NCI-H2227 (cell line): ENCODE measurements around the gene INSR.
"Not testable (repeated sequence)": the region's sequence is repeated elsewhere in the genome, so short reads cannot be mapped to it uniquely, and the experiment has no call there.

Experiments
- DNase-seq: peaks from one replicate; lab custom pipeline; 2025; ENCODE audit not compliant: unreplicated experiment; lab: John Stamatoyannopoulos, UW

INSR gene

DNA sequence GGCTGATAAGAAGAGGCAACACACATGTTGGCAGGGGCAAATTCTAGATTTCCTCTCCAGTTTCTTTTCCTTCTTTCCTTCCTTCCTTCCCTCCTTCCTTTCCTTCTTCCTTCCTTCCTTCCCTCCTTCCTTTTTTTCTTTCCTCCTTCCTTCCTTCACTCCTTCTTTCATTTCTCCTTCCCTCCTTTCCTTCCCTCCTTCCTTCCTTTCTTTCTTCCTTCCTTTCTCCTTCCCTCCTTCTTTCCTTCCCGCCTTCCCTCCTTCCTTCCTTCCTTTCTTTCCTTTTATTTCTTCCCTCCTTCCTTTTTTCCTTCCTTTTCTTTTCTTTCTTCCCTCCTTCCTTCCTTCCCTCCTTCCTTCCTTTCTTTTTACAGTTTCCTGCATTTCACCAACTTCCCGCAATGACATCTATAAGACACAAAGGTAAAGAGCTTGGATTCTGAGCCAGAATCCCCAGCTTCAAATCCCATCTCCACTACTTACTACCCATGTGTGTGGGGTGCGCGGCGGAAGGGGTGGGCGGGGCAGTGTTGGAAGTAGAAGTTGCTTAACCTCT, 35.3 kb downstream of the INSR start:
- no peak for DNase-seq

DNA sequence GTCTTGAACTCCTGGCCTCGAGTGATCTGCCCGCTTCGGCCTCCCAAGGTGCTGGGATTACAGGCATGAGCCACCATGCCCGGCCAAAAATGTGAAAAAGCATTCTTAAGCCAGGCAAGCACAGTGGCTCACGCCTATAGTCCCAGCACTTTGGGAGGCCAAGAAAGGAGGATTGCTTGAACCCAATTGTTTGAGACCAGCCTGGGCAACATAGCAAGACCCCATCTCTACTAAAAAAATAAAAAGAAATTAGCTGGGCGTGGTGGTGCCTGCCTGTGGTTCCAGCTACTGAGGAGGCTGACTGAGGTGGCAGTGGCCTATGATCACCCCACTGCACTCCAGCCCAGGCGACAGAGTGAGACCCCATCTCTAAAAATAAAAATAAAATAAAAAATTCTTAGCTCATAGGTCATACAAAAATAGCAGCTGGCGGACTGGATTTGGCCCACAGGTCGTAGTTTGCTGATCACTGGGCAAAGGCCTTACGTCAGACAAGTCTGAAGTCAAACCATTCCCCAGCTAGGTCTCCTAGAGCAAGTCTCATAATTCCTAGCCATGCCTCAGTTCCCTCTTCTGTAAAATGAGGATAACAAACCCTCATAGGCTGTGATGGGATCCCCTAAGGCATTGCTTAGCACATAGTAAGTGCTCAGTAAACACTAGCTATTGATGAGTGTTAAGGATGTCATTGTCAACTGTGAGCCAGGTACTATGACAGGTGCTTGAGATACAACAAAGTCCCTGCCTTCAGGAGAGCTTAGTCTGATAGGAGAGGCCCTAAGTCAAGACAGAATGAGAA, 36.0 kb downstream of the INSR start:
- DNase-seq, result no peak

DNA sequence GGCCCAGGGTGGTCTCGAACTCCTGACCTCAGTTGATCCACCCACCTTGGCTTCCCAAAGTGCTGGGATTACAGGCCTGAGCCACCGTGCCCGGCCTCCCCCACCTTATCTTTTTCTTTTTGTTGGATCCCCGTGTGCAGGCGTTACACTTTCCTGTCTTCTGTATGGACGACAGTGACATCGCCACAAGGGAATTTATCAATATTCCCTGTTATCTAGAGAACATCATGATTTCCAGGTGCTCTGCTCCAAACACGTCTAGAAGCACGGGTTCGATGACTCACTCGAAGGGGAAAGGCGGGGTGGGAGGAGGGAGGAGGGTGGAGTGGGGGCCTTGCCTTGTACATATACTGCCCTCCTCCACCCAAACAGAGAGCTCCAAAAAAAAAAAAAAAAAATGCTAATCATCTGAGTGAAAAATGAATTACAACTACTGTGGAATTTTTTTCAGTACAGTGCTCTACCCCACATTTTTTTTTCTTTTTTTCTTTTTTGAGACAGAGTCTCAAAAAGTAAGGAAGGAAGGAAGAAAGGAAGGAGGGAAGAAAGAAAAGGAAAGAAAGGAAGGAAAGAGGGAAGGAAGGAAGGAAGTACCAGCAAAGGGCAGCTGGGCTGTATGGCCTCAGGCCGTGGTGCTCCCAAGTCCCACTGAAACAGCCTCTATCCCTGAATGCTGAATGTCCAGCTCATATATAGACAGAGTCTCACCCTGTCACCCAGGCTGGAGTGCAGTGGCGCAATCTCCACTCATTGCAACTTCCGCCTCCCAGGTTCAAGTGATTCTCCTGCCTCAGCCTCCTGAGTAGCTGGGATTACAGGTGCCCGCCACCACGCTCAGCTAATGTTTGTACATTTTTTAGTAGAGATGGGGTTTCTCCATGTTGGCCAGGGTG, 36.8 kb downstream of the INSR start:
- no peak for DNase-seq

DNA sequence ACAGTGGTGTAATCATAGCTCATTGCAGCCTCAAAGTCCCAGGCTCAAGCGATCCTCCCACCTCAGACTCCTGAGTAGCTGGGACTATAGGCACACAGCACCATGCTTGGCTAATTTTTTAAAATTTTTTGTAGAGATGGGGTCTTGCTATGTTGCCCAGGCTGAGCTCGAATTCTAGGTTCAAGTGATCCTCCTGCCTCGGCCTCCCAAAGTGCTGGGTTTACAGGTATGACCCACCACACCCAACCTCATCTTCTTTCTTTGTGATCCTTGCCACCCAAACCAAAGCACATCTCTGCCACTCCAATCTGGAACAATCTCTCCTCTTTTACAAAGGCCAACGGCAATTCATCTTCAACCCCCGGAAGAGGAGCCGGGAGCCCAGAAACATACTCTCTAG, 38.6 kb downstream of the INSR start:
- no peak for DNase-seq

DNA sequence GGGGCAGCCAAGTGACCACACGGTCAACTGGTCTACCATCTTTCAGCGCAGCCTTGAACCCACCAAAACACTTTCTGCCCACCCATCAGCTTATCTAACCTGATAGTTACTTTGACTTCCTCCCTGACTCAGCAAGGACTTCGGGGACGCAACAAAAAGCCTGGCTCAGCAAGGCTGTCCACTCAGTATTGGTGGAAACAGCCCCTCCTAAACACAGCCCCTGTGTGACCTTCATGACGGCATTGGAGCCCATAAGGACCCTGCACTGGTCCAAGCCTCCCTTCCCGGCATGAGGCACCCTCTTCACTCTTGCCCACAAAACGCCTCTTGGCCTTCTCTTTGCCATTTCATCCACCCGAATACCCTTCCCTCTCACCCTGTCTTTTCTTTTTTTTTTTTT, 39.1 kb downstream of the INSR start:
- no peak for DNase-seq

DNA sequence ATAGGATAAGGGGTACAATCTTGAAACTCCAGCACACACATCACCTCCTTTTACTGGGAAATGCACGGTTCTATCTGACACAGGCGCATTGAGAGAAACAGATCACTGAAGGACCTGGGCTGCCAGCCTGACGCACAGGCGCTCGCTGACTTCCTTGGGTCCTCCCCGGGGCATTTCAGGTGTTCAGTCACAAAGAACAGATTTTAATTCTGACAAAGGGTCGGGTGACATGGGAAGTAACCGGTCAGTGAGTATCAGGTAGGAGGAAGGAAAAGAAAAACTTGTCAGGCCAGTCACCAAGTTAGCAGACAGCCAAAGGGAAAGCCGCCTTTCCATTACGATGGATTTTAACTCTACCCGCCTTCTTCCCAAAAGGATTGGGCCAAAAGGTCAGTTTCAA, 39.6 kb downstream of the INSR start:
- DNase-seq, result no peak

DNA sequence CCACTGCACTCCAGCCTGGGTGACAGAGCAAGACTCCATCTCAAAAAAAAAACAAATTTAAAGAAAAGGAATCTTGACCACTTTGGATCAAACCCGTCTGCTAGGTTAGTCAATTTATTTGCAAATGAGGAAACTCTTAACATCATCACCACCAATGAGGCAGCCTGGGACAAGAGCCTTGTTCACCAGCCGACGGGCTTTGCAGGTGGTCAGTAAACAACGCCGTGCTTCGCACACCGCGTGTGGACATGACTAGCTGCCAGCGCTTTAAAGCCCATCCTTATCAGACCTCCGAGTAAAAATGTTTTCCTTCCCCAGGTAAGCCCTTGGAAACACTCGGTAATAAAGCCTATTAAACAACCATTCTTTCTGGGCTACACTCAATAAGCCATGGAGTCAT, 41.9 kb downstream of the INSR start:
- no peak for DNase-seq

DNA sequence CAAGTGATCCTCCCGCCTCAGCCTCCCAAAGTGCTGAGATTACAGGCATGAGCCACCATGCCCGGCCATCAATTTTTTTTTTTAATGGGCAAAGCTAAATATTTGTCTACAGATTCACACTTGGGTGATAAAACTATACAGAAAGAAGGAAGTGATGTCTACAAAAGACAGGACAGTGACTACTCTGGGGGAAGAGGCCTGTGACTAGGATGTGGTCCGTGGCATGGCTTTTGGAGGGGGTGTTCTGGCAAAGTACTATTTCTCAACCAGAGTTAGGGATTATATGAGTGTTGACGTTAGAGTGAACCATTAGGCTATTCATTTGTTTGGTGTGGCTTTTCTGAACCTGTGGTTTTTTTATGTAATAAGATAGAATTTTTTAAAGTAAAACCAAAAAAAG, 42.7 kb downstream of the INSR start:
- no peak for DNase-seq

DNA sequence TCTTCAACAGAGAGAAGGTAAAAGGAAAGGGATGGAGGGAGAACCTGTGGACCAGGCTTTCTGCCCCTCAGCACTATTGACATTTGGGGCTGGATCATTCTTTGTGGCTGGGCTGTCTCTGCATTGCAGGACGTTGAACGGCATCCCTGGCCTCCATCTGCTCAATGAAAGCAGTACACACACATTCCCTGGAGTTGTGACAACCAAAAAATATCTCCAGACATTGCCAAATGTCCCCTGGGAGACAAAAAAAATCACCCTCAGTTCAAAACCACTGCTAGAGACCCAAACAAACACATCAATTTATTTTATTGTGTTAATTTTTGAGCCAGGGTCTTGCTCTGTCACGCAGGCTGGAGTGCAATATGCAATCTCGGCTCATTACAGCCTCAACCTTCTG, 43.3 kb downstream of the INSR start:
- no peak for DNase-seq

DNA sequence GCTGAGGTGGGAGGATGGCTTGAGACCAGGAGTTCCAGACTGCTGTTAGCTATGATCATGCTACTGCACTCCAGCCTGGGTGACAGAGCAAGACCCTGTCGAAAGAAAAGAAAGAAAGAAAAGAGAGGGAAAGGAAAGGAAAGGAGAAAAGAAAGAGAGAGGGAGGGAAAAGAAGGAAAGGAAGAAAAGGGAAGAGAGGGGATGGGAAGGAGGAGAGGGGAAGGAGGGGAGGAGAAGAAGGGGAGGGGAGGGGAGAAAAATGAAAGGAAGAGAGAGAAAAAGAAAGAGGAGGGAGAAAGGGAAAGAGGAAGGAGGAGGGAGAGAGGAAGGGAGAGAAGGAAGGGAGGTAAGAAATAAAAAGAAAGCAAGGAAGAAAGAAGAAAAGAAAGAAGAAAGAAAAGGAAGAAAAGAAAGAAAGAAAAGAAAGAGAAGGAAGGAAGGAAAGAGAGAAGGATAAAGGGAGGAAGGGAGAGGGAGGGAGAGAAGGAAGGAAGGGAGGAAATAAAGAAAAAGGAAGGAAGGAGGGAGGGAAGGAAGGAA, 44.1 kb downstream of the INSR start:
- DNase-seq, result no peak

DNA sequence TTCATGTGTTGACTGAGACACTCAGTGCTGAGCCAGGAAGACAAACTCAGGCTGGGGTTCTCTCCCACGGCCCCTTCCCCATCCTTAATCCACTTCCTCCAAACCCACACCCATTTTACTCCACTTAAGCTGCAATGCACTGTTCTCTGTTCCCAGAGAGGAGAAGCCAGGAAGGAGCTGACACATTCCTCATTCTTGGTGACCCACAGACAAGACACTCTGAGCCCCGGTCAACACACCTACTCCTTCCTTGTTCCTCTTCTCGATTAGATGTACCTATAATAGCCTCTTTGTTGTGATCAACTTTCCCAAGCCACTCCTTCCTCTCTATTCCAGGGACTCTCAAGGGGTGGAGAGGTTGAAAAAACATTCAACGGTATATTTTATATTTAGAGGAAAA, 47.1 kb downstream of the INSR start:
- no peak for DNase-seq

DNA sequence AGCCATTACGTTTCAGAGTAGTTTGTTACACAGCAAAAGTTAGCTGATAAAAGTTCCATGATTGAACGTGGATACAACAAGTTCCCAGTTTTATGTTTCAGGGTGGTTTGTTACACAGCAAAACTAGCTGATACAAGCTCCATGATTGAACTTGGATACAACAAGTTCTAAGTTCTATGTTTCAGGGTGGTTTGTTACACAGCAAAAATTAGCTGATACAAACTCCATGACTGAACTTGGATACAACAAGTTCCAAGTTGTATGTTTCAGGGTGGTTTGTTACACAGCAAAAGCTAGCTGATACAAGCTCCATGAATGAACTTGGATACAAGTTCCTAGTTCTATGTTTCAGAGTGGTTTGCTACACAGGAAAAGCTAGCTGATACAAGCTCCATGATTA, 47.6 kb downstream of the INSR start:
- no peak for DNase-seq

DNA sequence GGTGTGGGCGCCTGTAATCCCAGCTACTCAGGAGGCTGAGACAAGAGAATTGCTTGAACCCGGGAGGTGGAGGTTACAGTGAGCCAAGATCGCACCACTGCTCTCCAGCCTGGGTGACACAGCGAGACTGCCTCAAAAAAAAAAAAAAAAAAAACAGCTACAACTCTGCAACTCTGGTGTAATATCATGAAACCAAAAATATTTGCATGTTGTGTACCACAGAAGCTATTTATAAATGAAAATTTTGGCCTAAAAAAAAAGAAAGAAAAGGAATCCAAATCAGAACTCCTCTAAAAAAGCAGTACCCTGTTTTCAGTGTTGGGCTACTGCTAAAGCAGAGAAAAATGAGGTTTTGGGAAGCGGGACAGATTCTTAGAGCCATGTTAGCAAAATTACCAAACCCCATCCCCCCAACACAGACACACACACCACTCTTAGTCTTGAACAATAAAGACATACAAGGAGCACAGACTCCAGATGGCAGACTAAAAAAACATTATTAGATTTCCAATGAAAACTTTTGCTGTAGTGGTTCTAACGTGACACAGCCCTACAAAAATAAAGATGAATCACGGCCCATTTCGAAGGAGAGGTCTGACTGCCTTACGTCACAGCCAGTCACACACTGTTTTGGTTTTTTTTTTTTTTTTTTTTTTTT, 51.5 kb downstream of the INSR start:
- no peak for DNase-seq

DNA sequence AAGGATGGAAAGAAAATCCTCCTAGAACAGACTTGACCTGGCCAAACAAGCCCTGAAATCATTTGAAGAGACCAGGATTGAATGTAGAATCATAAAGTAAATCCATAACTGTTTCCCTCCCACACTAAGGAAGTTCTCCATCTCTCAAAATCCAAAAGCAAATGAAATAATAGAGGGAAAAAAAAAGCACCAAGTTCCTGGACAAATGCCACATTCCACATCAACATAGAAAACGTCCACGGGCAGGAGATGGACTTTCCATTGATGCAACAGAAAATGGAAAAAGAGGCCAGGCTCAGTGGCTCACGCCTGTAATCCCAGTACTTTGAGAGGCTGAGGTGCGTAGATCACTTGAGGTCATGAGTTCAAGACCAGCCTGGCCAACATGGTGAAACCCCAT, 56.2 kb downstream of the INSR start:
- no peak for DNase-seq

DNA sequence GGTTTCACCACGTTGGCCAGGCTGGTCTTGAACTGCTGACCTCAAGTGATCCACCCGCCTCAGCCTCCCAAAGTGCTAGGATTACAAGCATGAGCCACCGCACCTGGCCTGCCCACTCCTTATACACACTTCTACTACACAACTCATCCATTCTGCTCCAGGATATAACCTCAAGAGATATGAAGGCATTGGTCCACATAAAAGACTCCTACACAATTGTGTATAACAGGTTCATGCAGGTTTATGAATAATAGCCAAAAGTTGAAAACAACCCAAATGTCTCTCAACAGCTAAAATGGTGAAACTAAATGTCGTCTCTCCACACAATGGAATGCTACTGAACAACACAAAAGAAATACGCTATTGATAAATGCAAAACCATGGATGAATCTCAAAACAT, 58.1 kb downstream of the INSR start:
- DNase-seq, result no peak

DNA sequence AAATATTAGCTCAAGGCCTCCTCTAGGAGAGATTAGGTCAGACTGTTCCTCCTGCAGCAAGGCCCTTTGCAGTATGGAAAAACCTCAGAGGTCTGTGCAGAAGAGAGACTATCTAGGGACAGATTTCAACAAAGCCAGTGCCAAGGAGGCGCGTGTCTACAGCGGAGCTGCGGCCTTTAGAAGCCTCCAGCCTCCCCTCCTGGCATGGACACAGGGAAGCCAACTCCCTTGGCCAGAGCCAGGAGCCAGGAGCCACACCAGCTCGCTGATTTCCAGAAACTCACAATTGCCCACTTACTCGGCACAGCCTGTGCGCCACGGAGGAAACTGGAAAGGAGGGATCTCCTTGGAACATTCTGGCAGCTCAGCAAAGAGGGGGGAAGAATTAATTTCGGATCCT, 63.4 kb downstream of the INSR start:
- DNase-seq, result no peak

DNA sequence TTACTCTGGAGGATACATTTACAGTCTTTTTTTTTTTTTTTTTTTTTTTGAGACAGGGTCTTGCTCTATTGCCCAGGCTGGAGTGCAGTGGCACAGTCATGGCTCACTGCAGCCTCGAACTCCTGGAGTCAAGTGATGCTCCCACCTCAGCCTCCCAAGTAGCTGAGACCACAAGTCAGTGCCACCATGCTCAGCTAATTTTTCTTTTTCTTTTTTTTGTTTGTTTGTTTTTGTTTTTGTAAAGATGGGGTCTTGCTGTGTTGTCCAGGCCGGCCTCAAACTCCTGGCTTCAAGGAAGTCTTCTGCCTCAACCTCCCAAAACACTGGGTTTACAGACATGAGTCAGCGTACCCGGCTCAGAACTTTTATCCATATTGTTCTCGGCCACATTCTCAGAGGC, 64.5 kb downstream of the INSR start:
- DNase-seq, result no peak

DNA sequence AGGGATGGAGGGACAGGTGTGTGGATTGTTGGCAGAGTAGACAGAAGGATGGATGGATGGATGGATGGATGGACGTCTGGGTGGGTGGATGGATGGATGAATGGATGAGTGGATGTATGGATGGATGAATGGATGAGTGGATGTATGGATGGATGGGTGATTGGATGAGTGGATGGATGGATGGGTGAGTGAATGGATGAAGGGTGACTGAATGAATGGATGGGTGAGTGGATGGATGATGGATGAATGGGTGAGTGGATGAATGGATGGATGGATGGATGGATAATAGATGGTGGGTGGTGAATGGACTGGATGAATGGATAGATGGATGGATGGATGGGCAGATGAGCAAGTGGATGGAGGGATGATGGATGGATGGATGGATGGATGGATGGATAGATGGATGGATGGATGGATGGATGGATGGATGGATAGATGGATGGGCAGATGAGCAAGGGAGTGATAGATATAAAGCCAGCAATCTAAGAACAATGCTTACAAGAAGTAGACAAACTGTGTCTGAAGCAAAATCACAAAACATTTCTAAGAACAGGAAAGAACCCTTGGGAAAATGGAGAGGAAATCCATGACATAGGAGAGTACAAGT, 65.2 kb downstream of the INSR start:
- no peak for DNase-seq

DNA sequence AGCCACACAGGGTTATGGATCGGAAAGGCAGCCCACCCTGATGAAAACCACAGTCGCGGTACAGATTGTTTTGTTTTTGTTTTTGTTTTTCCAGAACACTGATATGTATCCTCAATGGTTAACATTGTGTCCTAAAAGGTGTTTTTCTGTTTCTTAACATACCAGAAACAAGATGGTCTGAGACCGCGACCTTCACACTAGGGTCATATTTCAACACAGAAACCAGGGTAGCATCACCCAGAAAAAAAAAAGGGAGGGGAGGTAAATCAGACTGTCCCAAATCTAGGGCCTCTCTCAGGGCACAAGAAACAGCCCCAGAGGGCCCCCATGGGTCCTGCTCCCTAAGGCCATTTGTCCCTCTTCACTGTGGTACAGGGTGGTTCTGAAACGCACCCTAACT, 66.5 kb downstream of the INSR start:
- DNase-seq, result no peak

DNA sequence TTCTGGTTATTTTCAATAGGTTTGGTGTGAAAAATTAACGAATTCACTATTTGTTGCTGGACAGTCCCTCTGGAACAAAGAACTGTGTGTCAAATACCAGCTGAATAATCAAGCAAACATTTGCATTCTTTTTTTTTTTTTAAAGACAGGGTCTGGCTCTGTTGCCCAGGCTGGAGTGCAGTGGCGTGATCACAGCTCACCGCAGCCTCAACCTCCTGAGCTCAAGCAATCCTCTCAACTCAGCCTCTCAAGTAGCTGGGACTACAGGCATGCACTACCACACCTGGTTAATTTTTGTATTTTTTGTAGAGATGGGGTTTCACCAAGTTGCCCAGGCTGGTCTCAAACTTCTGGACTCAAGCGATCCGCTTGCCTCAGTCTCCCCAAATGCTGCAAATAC, 67.1 kb downstream of the INSR start:
- not testable (repeated sequence) for DNase-seq

DNA sequence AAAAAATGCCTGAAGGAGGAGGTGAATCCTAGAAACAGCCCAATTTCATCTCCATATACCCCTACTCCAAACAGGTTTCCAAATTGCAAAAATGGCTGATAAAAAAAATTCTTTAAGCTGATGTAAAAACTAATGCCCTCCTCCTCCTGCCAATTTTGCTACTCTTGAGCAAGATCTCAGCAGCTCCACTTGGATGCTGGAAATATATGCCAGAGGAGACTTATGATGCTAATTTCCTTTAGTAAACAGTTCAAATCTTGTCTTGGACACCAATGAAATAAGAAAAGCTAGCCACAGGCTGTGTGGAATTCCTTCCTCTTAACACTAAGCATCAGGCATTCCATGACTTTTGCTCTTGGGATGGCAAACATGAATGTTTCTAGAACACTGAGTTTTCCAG, 67.5 kb downstream of the INSR start:
- DNase-seq, result no peak
